Gastrocnemius medialis (tissue), 4 donors: ENCODE results near the gene LRCH1. TPM values are rescaled to one million over a fixed set of nuclear protein-coding genes. Genes with fewer than 3 reads are reported as not detected.
A peak's percentile ranks its signal among the peaks of the same experiment; 100 is the strongest.

Source experiments
- ATAC-seq, 2 donors: fragments of 150-250 bp; one replicate each; pipeline ENCODE4 v1.9.1; 2016
- DNase-seq, 2 donors: peaks; one replicate each; pipeline ENCODE4 v3.0.0-alpha.2; 2019
- H3K27ac ChIP-seq, 4 donors: fragments of 200-600 bp; sonication (generic); 1 replicate in 1 of 4; 2 replicates in 3 of 4; pipeline ENCODE4 v1.5.1; 2016 to 2018; ENCODE audit warnings: mild to moderate bottlenecking in 2 of 4, moderate library complexity in 1 of 4
- H3K27me3 ChIP-seq, 3 donors: fragments of 200-600 bp; sonication (generic) in 2 of 3; 1 replicate in 1 of 3; 2 replicates in 2 of 3; pipeline versions ENCODE4 v1.5.1 to v1.6.0; 2016 to 2019; ENCODE audit warnings: mild to moderate bottlenecking in 1 of 3, moderate library complexity in 1 of 3
- H3K36me3 ChIP-seq, 2 donors: fragments of 200-600 bp; sonication (generic) in 1 of 2; one replicate each; pipeline ENCODE4 v1.5.1; 2017 to 2018
- H3K4me1 ChIP-seq, 2 donors: fragments of 200-600 bp; sonication (generic) in 1 of 2; one replicate each; pipeline ENCODE4 v1.5.1; 2016 to 2017; ENCODE audit warnings: mild to moderate bottlenecking in 2 of 2
- H3K4me3 ChIP-seq, 4 donors: fragments of 200-600 bp; sonication (generic) in 3 of 4; 1 replicate in 1 of 4; 2 replicates in 3 of 4; pipeline ENCODE4 v1.5.1; 2016 to 2019; ENCODE audit warnings: mild to moderate bottlenecking in 2 of 4
- H3K9me3 ChIP-seq, 3 donors: fragments of 200-600 bp; sonication (generic) in 2 of 3; 1 replicate in 1 of 3; 2 replicates in 2 of 3; pipeline ENCODE4 v1.5.1; 2016 to 2019
- CTCF ChIP-seq, 5 experiments: fragments of 450-650 bp in 3 of 5; fragments of 200-600 bp in 2 of 5; sonication (generic) in 2 of 5; IDR thresholded peaks in 4 of 5; conservative IDR thresholded peaks in 1 of 5; 1 replicate in 4 of 5; 2 replicates in 1 of 5; pipeline ENCODE4 v1.5.1; 2016 to 2019; ENCODE audit warnings: antibody characterized with exemption in 5 of 5, mild to moderate bottlenecking in 3 of 5, moderate library complexity in 3 of 5
- POLR2A ChIP-seq, 2 donors: fragments of 450-650 bp; IDR thresholded peaks; one replicate each; pipeline ENCODE4 v1.6.1; 2017; ENCODE audit warnings: antibody characterized with exemption in 2 of 2, mild to moderate bottlenecking in 2 of 2, moderate library complexity in 2 of 2
- in situ Hi-C, 4 donors: fragments of 200-750 bp; cut with MboI; loops; one replicate each; pipeline versions ENCODE4 v1.15.0 to v1.8.0; 2017; ENCODE audit warnings: low sequenced_read_pairs in 4 of 4
- intact Hi-C: fragments of 100-400 bp; cut with DNase I; formaldehyde crosslinking; loops from one replicate; pipeline ENCODE4 v1.15.1; 2023; ENCODE audit warnings: low total_unique reads
- total RNA-seq, 4 donors: library from RNA; depleted of rRNA; stranded (reverse); fragments of >200 nt; gene quantifications; one replicate each; pipeline versions ENCODE4 v1.1.0 to v1.2.3, GENCODE V29; 2016

Gene LRCH1
- total RNA-seq, 4 donors from 2014 or later: 3.4 to 5.0 (median 3.9) TPM

GRCh38 chr13:46607768-46608564 lies 55.0 kb downstream of the LRCH1 start:
- Histone ChIP-seq H3K9me3 (no peaks in the 10 kb centered on the region), H3K36me3 (no peaks in the 10 kb centered on the region), H3K4me3 (no peak overlapping the region), H3K4me1 (peaks cover 37 to 52% of the 10 kb centered on the region in 2 donors), H3K27me3 (no peaks in the 10 kb centered on the region), H3K27ac (peak overlapping the region in 3 of 4 donors; percentile 10 to 62 (median 57))
- no peak for TF ChIP-seq POLR2A (IDR thresholded peaks at IDR 0.05)
- no peak for TF ChIP-seq CTCF (IDR thresholded peaks at IDR 0.05 in 4 of 5, conservative IDR thresholded peaks at IDR 0.05 in 1 of 5)
- in situ Hi-C loops: no loop called here
- no peak for DNase-seq
- intact Hi-C loops: no loop called here
- ATAC-seq: no peak

- Histone ChIP-seq H3K4me3 (no peak overlapping the region), H3K27ac (no peak overlapping the region), H3K27me3 (no peaks in the 10 kb centered on the region), H3K36me3 (no peaks in the 10 kb centered on the region), H3K9me3 (no peaks in the 10 kb centered on the region), H3K4me1 (peaks cover 38 to 44% of the 10 kb centered on the region in 2 donors)
- TF ChIP-seq CTCF (IDR thresholded peaks at IDR 0.05 in 4 of 5, conservative IDR thresholded peaks at IDR 0.05 in 1 of 5) (no peak), POLR2A (IDR thresholded peaks at IDR 0.05) (no peak)
- DNase-seq: no peak
- intact Hi-C loops (no loop called here), in situ Hi-C loops (no loop called here)
- no peak for ATAC-seq
Measured at GRCh38 chr13:46609052-46609451, 56.1 kb downstream of the LRCH1 start.

- DNase-seq (no peak), ATAC-seq (no peak)
- Histone ChIP-seq H3K27ac (no peak overlapping the region), H3K9me3 (no peaks in the 10 kb centered on the region), H3K4me1 (peaks cover 36 to 41% of the 10 kb centered on the region in 2 donors), H3K27me3 (no peaks in the 10 kb centered on the region), H3K36me3 (no peaks in the 10 kb centered on the region), H3K4me3 (no peak overlapping the region)
- intact Hi-C loops (no loop called here), in situ Hi-C loops (no loop called here)
- TF ChIP-seq CTCF (IDR thresholded peaks at IDR 0.05 in 4 of 5, conservative IDR thresholded peaks at IDR 0.05 in 1 of 5) (no peak), POLR2A (IDR thresholded peaks at IDR 0.05) (no peak)
Measured at GRCh38 chr13:46609726-46610125, 56.8 kb downstream of the LRCH1 start.

GRCh38 chr13:46612267-46612666 lies 59.3 kb downstream of the LRCH1 start:
- TF ChIP-seq POLR2A (IDR thresholded peaks at IDR 0.05) (no peak), CTCF (IDR thresholded peaks at IDR 0.05 in 4 of 5, conservative IDR thresholded peaks at IDR 0.05 in 1 of 5) (no peak)
- intact Hi-C loops: no loop called here
- Histone ChIP-seq H3K4me3 (no peak overlapping the region), H3K36me3 (no peaks in the 10 kb centered on the region), H3K27me3 (no peaks in the 10 kb centered on the region), H3K27ac (no peak overlapping the region), H3K9me3 (no peaks in the 10 kb centered on the region), H3K4me1 (peaks cover 20 to 33% of the 10 kb centered on the region in 2 donors)
- ATAC-seq: no peak
- in situ Hi-C loops: no loop called here
- DNase-seq: no peak
